Measurements from ENCODE around the gene YWHAE.
"Not testable (repeated sequence)": the region's sequence is repeated elsewhere in the genome, so short reads cannot be mapped to it uniquely, and the experiment has no call there.

Gene YWHAE

GRCh38 chr17:1399679-1400512 is at the start of gene YWHAE:
TSS of gene YWHAE (minus strand) at chr17:1400222. CDS start at chr17:1400110, 112 bp downstream.
- DNase-seq: peak; percentile 97

- DNase-seq: no peak
Measured at GRCh38 chr17:1449412-1449967, 49.5 kb upstream of the YWHAE start.

DNA sequence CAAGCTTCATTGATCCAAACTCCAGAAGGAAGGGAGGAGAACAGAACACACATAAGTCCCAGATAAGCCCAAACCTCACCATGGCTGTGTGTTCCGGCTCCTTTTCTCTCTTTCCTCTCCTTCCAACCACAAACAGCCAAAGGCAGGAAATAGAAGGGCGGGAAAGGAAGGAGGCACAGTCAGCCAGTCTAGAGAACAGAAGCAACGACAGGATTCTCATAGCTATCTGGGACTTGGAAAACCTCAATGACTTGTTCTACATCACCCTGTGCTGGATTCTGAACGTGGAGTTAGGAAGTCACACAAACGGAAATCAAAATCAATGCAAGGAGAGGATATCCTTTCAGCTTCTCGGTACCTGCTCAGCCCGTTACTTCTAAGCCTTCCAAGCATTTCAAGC is 47.0 kb upstream of the YWHAE start:
- no peak for DNase-seq

DNA sequence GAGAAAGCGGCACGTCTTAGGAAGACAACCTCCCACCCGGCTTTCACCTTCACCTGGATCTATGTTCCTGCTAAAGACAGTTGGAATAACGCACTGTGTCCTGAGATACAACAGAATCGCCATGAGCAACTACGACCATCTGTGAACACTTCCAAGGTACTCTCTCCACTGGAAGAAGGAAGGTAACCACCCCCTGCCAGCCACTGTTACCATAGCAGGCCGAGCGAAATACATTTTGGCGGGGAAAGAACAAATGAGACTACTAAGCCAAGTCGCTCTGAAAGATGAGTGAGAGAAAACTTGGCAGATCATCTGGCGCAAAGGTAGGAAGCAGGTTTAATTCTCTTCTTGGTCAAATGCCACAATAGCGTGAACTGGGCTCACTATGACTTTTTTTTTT is 46.2 kb upstream of the YWHAE start:
- DNase-seq: no peak

- DNase-seq: not testable (repeated sequence)
Measured at GRCh38 chr17:1445695-1446094, 45.7 kb upstream of the YWHAE start.

DNA sequence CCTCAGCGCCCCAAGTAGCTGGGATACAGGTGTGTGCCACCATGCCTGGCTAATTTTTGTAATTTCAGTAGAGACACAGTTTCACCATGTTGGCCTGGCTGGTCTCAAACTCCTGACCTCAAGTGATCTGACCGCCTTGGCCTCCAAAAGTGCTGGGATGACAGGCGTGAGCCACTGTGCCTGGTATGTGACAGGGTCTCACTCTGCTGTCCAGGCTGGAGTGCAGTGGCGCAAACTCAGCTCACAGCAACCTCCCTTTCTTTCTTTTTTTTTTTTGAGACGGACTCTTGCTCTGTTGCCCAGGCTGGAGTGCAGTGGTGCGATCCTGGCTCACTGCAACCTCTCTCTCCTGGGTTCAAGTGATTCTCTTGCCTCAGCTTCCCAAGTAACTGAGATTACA is 42.7 kb upstream of the YWHAE start:
- DNase-seq: not testable (repeated sequence)

- DNase-seq: no peak
Measured at GRCh38 chr17:1442187-1442586, 42.2 kb upstream of the YWHAE start.

DNA sequence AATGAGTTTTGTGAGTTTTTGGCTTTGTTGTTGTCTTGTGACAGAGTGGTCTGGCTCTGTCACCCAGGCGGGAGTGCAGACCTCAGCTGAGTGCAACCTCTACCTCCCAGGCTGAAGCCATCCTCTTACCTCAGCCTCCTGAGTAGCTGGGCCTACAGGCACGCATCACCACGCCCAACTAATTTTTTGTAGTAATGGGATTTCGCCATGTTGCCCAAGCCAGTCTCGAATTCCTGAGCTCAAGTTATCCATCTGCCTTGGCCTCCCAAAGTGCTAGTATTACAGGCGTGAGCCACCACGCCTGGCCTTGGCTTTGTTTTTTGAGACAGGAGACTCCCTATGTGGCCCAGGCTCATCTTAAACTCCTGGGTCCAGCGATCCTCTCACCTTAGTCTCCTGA is 40.9 kb upstream of the YWHAE start:
- DNase-seq: no peak

DNA sequence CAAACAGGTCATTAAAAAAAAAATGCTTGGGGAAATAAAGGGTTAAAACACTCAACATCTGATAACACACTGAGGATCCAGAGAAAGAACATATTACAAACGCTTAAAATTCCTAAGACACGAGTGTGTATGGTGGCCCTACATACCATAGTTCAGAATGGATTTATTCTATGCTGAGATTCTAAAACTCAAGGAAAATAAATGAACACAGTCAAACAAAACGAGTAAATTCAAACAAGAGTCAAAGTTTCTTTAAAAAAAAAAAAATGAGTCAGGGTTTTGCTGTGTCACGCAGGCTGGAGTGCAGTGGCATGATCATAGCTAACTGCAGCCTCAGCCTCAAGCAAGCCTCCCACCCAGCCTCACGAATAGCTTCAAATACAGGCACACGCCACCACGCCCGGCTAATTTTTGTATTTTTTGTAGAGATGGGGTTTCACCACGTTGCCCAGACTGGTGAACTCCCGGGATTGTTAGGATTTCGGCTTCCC is 38.6 kb upstream of the YWHAE start:
- no peak for DNase-seq

GRCh38 chr17:1435326-1435725 is 35.3 kb upstream of the YWHAE start:
- no peak for DNase-seq

- no peak for DNase-seq
Measured at GRCh38 chr17:1434150-1434549, 34.1 kb upstream of the YWHAE start.

GRCh38 chr17:1431631-1432104 is 31.6 kb upstream of the YWHAE start:
- DNase-seq: no peak

- no peak for DNase-seq
Measured at GRCh38 chr17:1423456-1424135, 23.6 kb upstream of the YWHAE start.

DNA sequence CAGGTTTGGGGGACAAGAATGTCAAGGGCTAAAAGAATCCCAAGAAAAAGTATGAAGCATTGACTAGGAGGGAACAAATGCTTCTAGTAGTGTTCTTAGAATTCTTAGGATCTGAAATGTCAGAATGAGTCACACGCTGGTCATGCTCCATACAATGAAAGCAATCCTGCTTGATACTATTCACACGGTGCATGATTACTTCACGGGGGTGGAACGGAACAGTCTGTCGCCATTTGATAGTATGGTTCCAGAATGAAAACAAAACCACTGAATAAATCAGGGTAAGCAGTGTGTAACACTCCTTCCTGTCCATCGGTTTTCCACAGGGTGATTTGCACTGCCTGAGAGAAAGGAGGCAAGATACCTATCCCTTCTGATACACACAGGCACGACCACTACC is 22.9 kb upstream of the YWHAE start:
- no peak for DNase-seq

GRCh38 chr17:1421470-1421869 is 21.4 kb upstream of the YWHAE start:
- DNase-seq: no peak

DNA sequence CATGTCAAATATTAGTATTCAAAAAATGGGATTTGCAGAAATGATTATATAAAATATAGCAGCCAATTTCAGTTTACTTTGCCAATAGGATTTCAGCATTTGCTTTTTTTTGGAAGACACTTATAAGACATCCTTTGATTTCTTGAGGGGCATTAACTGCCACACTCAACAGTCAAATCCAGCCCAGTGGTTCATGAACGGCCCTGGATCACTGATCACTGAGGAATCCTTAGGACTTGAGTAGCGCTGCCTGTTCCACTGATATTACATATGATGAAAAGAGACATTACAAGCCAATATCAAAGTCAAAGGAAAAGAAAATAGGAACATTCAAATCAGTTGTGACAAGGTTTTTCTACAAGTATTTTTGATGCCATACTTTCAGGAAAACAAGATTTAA is 21.0 kb upstream of the YWHAE start:
- DNase-seq: no peak

DNA sequence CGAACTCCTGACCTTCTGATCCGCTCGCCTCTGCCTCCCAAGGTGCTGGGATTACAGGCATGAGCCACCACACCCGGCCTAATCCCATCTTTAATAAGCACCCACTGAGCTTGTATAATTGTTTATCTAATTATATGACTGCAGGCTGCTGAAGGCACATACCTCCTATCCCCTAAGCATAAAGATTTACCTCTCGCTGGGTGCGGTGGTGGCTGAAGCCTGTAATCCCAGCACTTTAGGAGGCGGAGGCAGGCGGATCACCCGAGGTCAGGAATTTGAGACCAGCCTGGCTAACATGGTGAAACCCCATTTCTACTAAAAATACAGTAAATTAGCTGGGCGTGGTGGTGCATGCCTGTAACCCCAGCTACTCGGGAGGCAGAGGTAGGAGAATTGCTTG is 20.1 kb upstream of the YWHAE start:
- DNase-seq: no peak

DNA sequence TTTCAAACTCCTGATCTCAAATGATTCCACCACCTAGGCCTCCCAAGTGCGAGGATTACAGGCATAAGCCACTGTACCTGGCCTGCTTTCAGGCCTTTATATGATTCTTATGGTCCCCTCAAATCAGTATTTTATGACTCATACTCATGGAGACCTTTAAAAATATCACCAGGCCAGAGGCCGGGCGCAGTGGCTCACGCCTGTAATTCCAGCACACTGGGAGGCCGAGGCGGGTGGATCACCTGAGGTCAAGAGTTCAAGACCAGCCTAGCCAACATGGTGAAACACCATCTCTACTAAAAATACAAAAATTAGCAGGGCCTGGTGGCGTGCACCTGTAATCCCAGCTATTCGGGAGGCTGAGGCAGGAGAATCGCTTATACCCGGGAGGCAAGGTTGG is 18.5 kb upstream of the YWHAE start:
- not testable (repeated sequence) for DNase-seq

- no peak for DNase-seq
Measured at GRCh38 chr17:1416414-1416813, 16.4 kb upstream of the YWHAE start.

GRCh38 chr17:1414634-1415033 is 14.6 kb upstream of the YWHAE start:
- DNase-seq: no peak

DNA sequence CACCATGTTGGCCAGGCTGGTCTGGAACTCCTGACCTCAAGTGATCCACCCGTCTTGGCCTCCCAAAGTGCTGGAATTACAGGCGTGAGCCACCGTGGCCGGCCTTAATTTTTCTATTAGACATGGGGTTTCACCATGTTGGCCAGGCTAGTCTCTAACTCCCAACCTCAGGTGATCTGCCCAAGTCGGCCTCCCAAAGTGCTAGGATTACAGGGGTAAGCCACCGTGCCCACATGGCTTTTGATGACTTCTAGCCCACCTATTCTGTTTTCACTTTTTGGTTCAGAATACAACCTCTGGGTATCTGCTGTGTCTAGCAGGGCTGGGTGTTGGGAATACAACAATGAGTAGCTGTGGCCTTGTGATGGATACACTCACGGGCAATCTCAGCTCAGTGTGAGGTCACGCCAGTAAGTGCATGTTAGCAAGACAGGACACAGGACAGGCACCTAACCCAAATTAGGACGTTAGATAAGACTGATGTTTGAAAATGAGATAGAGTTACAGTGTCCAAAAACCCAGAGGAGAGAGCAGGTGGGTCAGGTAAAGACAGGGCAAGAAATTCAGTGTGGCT is 14.1 kb upstream of the YWHAE start:
- DNase-seq: no peak

GRCh38 chr17:1413281-1413791 is 13.3 kb upstream of the YWHAE start:
- peak; percentile 44 for DNase-seq

Measured in NCI-H146 (cell line).